OCI-LY7 (cell line): ENCODE results near the gene CCNB2.

Experiments
- EZH2phosphoT487 ChIP-seq: fragments of 200-600 bp; sonication (generic); IDR thresholded peaks from 2 replicates; pipeline ENCODE4 v1.6.1; 2018; ENCODE audit warnings: low read depth, borderline replicate concordance, mild to moderate bottlenecking, mixed run types, antibody characterized with exemption, low read length, moderate library complexity, mixed read lengths
- TF ChIP-seq, protein P1 (sequence below): fragments of 200-600 bp; sonication (generic); conservative IDR thresholded peaks from 2 replicates; pipeline ENCODE4 v1.5.1; 2014; ENCODE audit warnings: mild to moderate bottlenecking, antibody characterized with exemption, low read length, moderate library complexity, mixed read lengths

DNA sequence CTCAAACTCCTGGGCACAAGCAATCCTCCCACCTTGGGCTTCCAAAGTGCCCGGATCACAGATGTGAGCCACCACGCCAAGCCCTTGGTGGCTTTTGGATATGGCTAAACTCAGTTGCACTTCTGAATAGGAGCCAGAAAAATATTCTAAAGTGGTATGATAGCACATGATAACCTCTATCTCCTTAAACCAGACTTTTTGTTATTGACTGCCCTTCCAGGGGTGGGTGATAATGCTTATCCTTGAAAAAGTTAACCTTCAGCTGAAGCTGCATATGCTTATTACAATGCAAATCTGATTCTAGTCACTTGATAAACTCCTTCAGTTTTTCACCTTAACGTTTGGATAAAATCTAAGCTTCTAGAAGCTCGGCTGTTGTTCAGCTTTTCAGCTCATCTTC lies 6.3 kb downstream of the CCNB2 start:
- TF ChIP-seq, protein P1, sequence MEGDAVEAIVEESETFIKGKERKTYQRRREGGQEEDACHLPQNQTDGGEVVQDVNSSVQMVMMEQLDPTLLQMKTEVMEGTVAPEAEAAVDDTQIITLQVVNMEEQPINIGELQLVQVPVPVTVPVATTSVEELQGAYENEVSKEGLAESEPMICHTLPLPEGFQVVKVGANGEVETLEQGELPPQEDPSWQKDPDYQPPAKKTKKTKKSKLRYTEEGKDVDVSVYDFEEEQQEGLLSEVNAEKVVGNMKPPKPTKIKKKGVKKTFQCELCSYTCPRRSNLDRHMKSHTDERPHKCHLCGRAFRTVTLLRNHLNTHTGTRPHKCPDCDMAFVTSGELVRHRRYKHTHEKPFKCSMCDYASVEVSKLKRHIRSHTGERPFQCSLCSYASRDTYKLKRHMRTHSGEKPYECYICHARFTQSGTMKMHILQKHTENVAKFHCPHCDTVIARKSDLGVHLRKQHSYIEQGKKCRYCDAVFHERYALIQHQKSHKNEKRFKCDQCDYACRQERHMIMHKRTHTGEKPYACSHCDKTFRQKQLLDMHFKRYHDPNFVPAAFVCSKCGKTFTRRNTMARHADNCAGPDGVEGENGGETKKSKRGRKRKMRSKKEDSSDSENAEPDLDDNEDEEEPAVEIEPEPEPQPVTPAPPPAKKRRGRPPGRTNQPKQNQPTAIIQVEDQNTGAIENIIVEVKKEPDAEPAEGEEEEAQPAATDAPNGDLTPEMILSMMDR: no peak
- TF ChIP-seq EZH2phosphoT487: no peak
